C4-2B (cell line): Measurements from ENCODE around the gene COX6A1.

Experiments
- H3K27ac ChIP-seq: fragments of 450-650 bp; 2 replicates; pipeline ENCODE4 v1.5.1; 2017
- CTCF ChIP-seq: fragments of 450-650 bp; conservative IDR thresholded peaks from 2 replicates; pipeline ENCODE4 v1.5.1; 2017; ENCODE audit warnings: mild to moderate bottlenecking
- ZFX ChIP-seq: fragments of 450-650 bp; IDR thresholded peaks from 2 replicates; pipeline ENCODE4 v1.6.1; 2017

Gene COX6A1

GRCh38 chr12:120413901-120414695, 23.8 kb upstream of the COX6A1 start:
- no peak overlapping the region for H3K27ac ChIP-seq

GRCh38 chr12:120416490-120417216, 21.3 kb upstream of the COX6A1 start:
- no peak overlapping the region for H3K27ac ChIP-seq
- TF ChIP-seq ZFX (no peak), CTCF (no peak)

More at GRCh38 chr12:120413901-120414695, 23.8 kb upstream of the COX6A1 start:
- TF ChIP-seq CTCF (no peak), ZFX (no peak)

GRCh38 chr12:120417917-120418580, 19.9 kb upstream of the COX6A1 start:
- H3K27ac ChIP-seq = no peak overlapping the region
- TF ChIP-seq ZFX (no peak), CTCF (no peak)

- no peak for TF ChIP-seq CTCF
- TF ChIP-seq ZFX = no peak
- H3K27ac ChIP-seq = no peak overlapping the region
Measured at GRCh38 chr12:120421701-120422100, 16.2 kb upstream of the COX6A1 start.

- TF ChIP-seq CTCF = no peak
- no peak for TF ChIP-seq ZFX
- H3K27ac ChIP-seq = no peak overlapping the region
Measured at GRCh38 chr12:120422892-120423456, 14.9 kb upstream of the COX6A1 start.

- no peak overlapping the region for H3K27ac ChIP-seq
- TF ChIP-seq CTCF (no peak), ZFX (no peak)
Measured at GRCh38 chr12:120425797-120426196, 12.1 kb upstream of the COX6A1 start.
